Measurements from ENCODE around the gene CTBS. TPM values are rescaled to one million over a fixed set of nuclear protein-coding genes. Genes with fewer than 3 reads are reported as not detected.

CTBS gene
- total and polyA plus RNA-seq, 2 of the 13 experiments (the other 11 are each of a cell fraction or from before 2014, with no cell fraction given) = 4.7 to 12.4 TPM

GRCh38 chr1:84506002-84506728, 68.1 kb downstream of the CTBS start, which contains the start of the genes GNG5 and SPATA1 (continued):
- TF ChIP-seq CREB1 (IDR thresholded peaks at IDR 0.05) (no peak), CREB1 (CRISPR knock-in tag; IDR thresholded peaks at IDR 0.05) (peak; percentile 69; the same call in 1 of the 2 replicates), ZNF768 (CRISPR knock-in tag; IDR thresholded peaks at IDR 0.05) (peak; percentile 31; the same call in 1 of the 2 replicates), ARNTL (CRISPR knock-in tag; IDR thresholded peaks at IDR 0.05) (0 out of 2 replicates have a peak, but pooled peaks have one; percentile 37), YEATS4 (CRISPR knock-in tag; IDR thresholded peaks at IDR 0.05; ENCODE audit: borderline replicate concordance) (peak; percentile 48; the same call in 1 of the 2 replicates), ZNF484 (CRISPR knock-in tag; IDR thresholded peaks at IDR 0.05; ENCODE audit: borderline replicate concordance, low read depth) (no peak), GATA4 (IDR thresholded peaks at IDR 0.05; ENCODE audit: borderline replicate concordance, low read depth) (peak; percentile 19; the same call in 1 of the 2 replicates), SMC3 (IDR thresholded peaks at IDR 0.05; ENCODE audit: low read length) (no peak), RBM39 (IDR thresholded peaks at IDR 0.05; ENCODE audit: low read depth, low read length, poor library complexity, severe bottlenecking) (peak; percentile 73), ZSCAN31 (CRISPR knock-in tag; IDR thresholded peaks at IDR 0.05; ENCODE audit: low read depth) (peak; percentile 69; the same call in 1 of the 2 replicates), ARID5B (CRISPR knock-in tag; IDR thresholded peaks at IDR 0.05) (peak; percentile 70), BORCS8-MEF2B (CRISPR knock-in tag; IDR thresholded peaks at IDR 0.05) (0 out of 2 replicates have a peak, but pooled peaks have one; percentile 31), ZBTB33 (CRISPR knock-in tag; IDR thresholded peaks at IDR 0.05) (no peak), SP2 (CRISPR knock-in tag; IDR thresholded peaks at IDR 0.05) (peak; percentile 54; the same call in 1 of the 2 replicates), ZNF777 (CRISPR knock-in tag; IDR thresholded peaks at IDR 0.05) (peak; percentile 68), HNF4G (IDR thresholded peaks at IDR 0.05; ENCODE audit: borderline replicate concordance, low read depth, low read length) (peak; percentile 36; the same call in 1 of the 2 replicates), HNF4G (CRISPR knock-in tag; IDR thresholded peaks at IDR 0.05; ENCODE audit: borderline replicate concordance, low read depth) (no peak; the same call in 1 of the 2 replicates), ZSCAN25 (CRISPR knock-in tag; IDR thresholded peaks at IDR 0.05) (peak; percentile 64), ZNF430 (CRISPR knock-in tag; IDR thresholded peaks at IDR 0.05) (peak; percentile 78), ELF1 (CRISPR knock-in tag; IDR thresholded peaks at IDR 0.05) (peak; percentile 46), MTERF4 (CRISPR knock-in tag; IDR thresholded peaks at IDR 0.05) (peak; percentile 85; the same call in 1 of the 2 replicates), ZNF160 (CRISPR knock-in tag; IDR thresholded peaks at IDR 0.05) (0 out of 2 replicates have a peak, but pooled peaks have one; percentile 48), CBX2 (IDR thresholded peaks at IDR 0.05; ENCODE audit: low read depth, low read length) (no peak), CBX2 (CRISPR knock-in tag; IDR thresholded peaks at IDR 0.05; ENCODE audit: low read depth) (no peak)

Measured in HepG2 (cell line).